ENCODE results near the gene CAST. TPM values are rescaled to one million over a fixed set of nuclear protein-coding genes. Genes with fewer than 3 reads are reported as not detected.

CAST gene
- total RNA-seq, 2 donors from 2014 or later = 175 to 347 TPM

- Histone ChIP-seq H3K36me3 (peaks cover 47% of the 10 kb centered on the region), H3K9me3 (no peaks in the 10 kb centered on the region), H3K4me1 (ENCODE audit: control insufficient read depth in 1 of 2, low read depth in 2 of 2) (no peaks in the 10 kb centered on the region), H3K27ac (no peak overlapping the region), H3K4me3 (no peak overlapping the region), H3K27me3 (replicated peaks; ENCODE audit: insufficient read depth) (no peaks in the 10 kb centered on the region)
- no peak for TF ChIP-seq CTCF (IDR thresholded peaks at IDR 0.05)
- ATAC-seq (ENCODE audit: insufficient number of reproducible peaks, low FRiP score, low read depth) = no peak
- DNase-seq (ENCODE audit: low spot score) = no peak
Observed at GRCh38 chr5:96747720-96748119, 85.5 kb downstream of the CAST start.

- peaks cover 59% of the 10 kb centered on the region for H3K36me3 ChIP-seq
- no peaks in the 10 kb centered on the region for H3K9me3 ChIP-seq
- no peak overlapping the region for H3K27ac ChIP-seq
- H3K4me1 ChIP-seq (ENCODE audit: control insufficient read depth in 1 of 2, low read depth in 2 of 2) = no peaks in the 10 kb centered on the region
- ATAC-seq (ENCODE audit: insufficient number of reproducible peaks, low FRiP score, low read depth) (no peak), DNase-seq (ENCODE audit: low spot score) (no peak)
- H3K4me3 ChIP-seq = no peak overlapping the region
- H3K27me3 ChIP-seq (replicated peaks; ENCODE audit: insufficient read depth) = no peaks in the 10 kb centered on the region
- no peak for TF ChIP-seq CTCF (IDR thresholded peaks at IDR 0.05)
Observed at GRCh38 chr5:96750110-96750822, 88.1 kb downstream of the CAST start.

- Histone ChIP-seq H3K36me3 (peaks cover 69% of the 10 kb centered on the region), H3K9me3 (no peaks in the 10 kb centered on the region), H3K4me3 (no peak overlapping the region), H3K27ac (no peak overlapping the region), H3K4me1 (ENCODE audit: control insufficient read depth in 1 of 2, low read depth in 2 of 2) (no peaks in the 10 kb centered on the region), H3K27me3 (replicated peaks; ENCODE audit: insufficient read depth) (no peaks in the 10 kb centered on the region)
- TF ChIP-seq CTCF (IDR thresholded peaks at IDR 0.05) = no peak
- DNase-seq (ENCODE audit: low spot score) (no peak), ATAC-seq (ENCODE audit: insufficient number of reproducible peaks, low FRiP score, low read depth) (no peak)
Observed at GRCh38 chr5:96751203-96752169, 89.3 kb downstream of the CAST start.

- ATAC-seq (ENCODE audit: insufficient number of reproducible peaks, low FRiP score, low read depth) = no peak
- no peak overlapping the region for H3K27ac ChIP-seq
- TF ChIP-seq CTCF (IDR thresholded peaks at IDR 0.05) = peak; percentile 54
- no peak overlapping the region for H3K4me3 ChIP-seq
- no peaks in the 10 kb centered on the region for H3K4me1 ChIP-seq (ENCODE audit: control insufficient read depth in 1 of 2, low read depth in 2 of 2)
- H3K27me3 ChIP-seq (replicated peaks; ENCODE audit: insufficient read depth) = no peaks in the 10 kb centered on the region
- H3K36me3 ChIP-seq = peaks cover 73% of the 10 kb centered on the region
- H3K9me3 ChIP-seq = no peaks in the 10 kb centered on the region
- DNase-seq (ENCODE audit: low spot score) = no peak
Observed at GRCh38 chr5:96752341-96753016, 90.3 kb downstream of the CAST start.

GRCh38 chr5:96753017-96753397 is 90.8 kb downstream of the CAST start:
- H3K4me1 ChIP-seq (ENCODE audit: control insufficient read depth in 1 of 2, low read depth in 2 of 2) = no peaks in the 10 kb centered on the region
- no peak for DNase-seq (ENCODE audit: low spot score)
- no peak for TF ChIP-seq CTCF (IDR thresholded peaks at IDR 0.05)
- ATAC-seq (ENCODE audit: insufficient number of reproducible peaks, low FRiP score, low read depth) = no peak
- no peaks in the 10 kb centered on the region for H3K9me3 ChIP-seq
- H3K27ac ChIP-seq = no peak overlapping the region
- no peaks in the 10 kb centered on the region for H3K27me3 ChIP-seq (replicated peaks; ENCODE audit: insufficient read depth)
- H3K36me3 ChIP-seq = peaks cover 78% of the 10 kb centered on the region
- no peak overlapping the region for H3K4me3 ChIP-seq
